SK-N-MC (cell line): ENCODE results near the gene CGNL1.

Experiments used
- EZH2 ChIP-seq: fragments of 200-600 bp; sonication (generic); IDR thresholded peaks from one replicate; pipeline ENCODE4 v1.6.1; 2017; ENCODE audit warnings: antibody characterized with exemption
- FOXP2 ChIP-seq: optimal IDR thresholded peaks from 2 replicates; pipeline ENCODE3; 2011; ENCODE audit warnings: mild to moderate bottlenecking, moderate library complexity; ENCODE audit not compliant: insufficient read depth; ENCODE audit errors: extremely low read length, control extremely low read depth
- POLR2AphosphoS5 ChIP-seq: IDR thresholded peaks from 2 replicates; pipeline ENCODE4 v1.6.1; 2012; ENCODE audit warnings: mild to moderate bottlenecking, low read depth, low read length, borderline replicate concordance

GRCh38 chr15:57573151-57573550 lies 196.8 kb downstream of the CGNL1 start:
- TF ChIP-seq EZH2 = no peak
- TF ChIP-seq POLR2AphosphoS5 = no peak
- no peak for TF ChIP-seq FOXP2
